ENCODE data around the gene RASD1.

DNA sequence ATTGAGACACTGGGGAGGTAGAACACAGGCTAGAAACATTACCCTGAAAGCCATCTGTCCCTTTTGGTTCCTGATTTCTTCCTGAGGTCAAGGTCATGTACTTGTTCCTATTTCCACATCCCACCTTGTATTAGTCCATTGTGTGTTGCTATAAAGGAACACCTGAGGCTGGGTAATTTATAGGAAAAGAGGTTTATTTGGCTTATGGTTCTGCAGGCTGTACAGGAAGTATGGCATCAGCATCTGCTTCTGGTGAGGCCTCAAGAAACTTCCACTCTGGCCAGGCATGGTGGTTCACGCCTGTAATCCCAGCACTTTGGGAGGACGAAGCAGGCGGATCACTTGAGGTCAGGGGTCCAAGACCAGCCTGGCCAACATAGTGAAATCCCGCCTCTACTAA lies 26.8 kb downstream of the RASD1 start:
- TF ChIP-seq, protein P1, sequence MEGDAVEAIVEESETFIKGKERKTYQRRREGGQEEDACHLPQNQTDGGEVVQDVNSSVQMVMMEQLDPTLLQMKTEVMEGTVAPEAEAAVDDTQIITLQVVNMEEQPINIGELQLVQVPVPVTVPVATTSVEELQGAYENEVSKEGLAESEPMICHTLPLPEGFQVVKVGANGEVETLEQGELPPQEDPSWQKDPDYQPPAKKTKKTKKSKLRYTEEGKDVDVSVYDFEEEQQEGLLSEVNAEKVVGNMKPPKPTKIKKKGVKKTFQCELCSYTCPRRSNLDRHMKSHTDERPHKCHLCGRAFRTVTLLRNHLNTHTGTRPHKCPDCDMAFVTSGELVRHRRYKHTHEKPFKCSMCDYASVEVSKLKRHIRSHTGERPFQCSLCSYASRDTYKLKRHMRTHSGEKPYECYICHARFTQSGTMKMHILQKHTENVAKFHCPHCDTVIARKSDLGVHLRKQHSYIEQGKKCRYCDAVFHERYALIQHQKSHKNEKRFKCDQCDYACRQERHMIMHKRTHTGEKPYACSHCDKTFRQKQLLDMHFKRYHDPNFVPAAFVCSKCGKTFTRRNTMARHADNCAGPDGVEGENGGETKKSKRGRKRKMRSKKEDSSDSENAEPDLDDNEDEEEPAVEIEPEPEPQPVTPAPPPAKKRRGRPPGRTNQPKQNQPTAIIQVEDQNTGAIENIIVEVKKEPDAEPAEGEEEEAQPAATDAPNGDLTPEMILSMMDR (IDR thresholded peaks at IDR 0.05; ENCODE audit: insufficient read depth, low read length): no peak
- no peak for TF ChIP-seq POLR2AphosphoS5 (IDR thresholded peaks at IDR 0.05; ENCODE audit: low read depth)

All from HL-60 (cell line).